Keratinocyte (primary cell): ENCODE measurements around the gene SEC14L5. TPM values are rescaled to one million over a fixed set of nuclear protein-coding genes. Genes with fewer than 3 reads are reported as not detected.

Experiments used
- DNase-seq: peaks from one replicate; pipeline ENCODE4 v3.0.0-alpha.2; 2011; ENCODE audit warnings: low read depth, missing footprints, low spot score
- FAIRE-seq: peaks from 2 replicates; lab custom pipeline; 2011; peaks lifted over from hg19 to GRCh38; lab: Jason Lieb, UNC
- H2AFZ ChIP-seq: 2 replicates; pipeline ENCODE4 v1.6.0; 2012; ENCODE audit warnings: low read length, control low read depth, inconsistent platforms; ENCODE audit not compliant: control insufficient read depth
- H3K27ac ChIP-seq: 2 replicates; pipeline ENCODE4 v1.5.1; 2011; ENCODE audit warnings: low read length; ENCODE audit not compliant: control insufficient read depth, insufficient read depth
- H3K27me3 ChIP-seq: 3 replicates; pipeline ENCODE4 v1.6.0; 2011; ENCODE audit warnings: low read length; ENCODE audit not compliant: control insufficient read depth, insufficient read depth; ENCODE audit errors: extremely low read depth
- H3K36me3 ChIP-seq, 2 experiments: 2 replicates in 1 of 2; 3 replicates in 1 of 2; pipeline ENCODE4 v1.5.1; 2011; ENCODE audit warnings: low read length in 2 of 2, mild to moderate bottlenecking in 1 of 2; ENCODE audit not compliant: control insufficient read depth in 2 of 2, insufficient read depth in 2 of 2; ENCODE audit errors: extremely low read depth in 1 of 2
- H3K4me1 ChIP-seq: 3 replicates; pipeline ENCODE4 v1.5.1; 2011; ENCODE audit warnings: low read length; ENCODE audit not compliant: control insufficient read depth, insufficient read depth; ENCODE audit errors: extremely low read depth
- H3K4me2 ChIP-seq: 3 replicates; pipeline ENCODE4 v1.6.0; 2011; ENCODE audit warnings: low read depth, low read length; ENCODE audit not compliant: control insufficient read depth, insufficient read depth; ENCODE audit errors: extremely low read depth
- H3K4me3 ChIP-seq, 3 experiments: fragments of 200-600 bp in 1 of 3; sonication (generic) in 1 of 3; 2 replicates in 2 of 3; 3 replicates in 1 of 3; pipeline ENCODE4 v1.5.1; 2011 to 2016; ENCODE audit warnings: low read length in 3 of 3, mild to moderate bottlenecking in 3 of 3, control low read depth in 2 of 3, inconsistent platforms in 1 of 3, low read depth in 1 of 3, mixed read lengths in 1 of 3, mixed run types in 1 of 3, moderate library complexity in 1 of 3; ENCODE audit not compliant: control insufficient read depth in 2 of 3, insufficient read depth in 2 of 3; ENCODE audit errors: extremely low read depth in 1 of 3
- H3K79me2 ChIP-seq: 2 replicates; pipeline ENCODE4 v1.6.0; 2012; ENCODE audit warnings: low read length; ENCODE audit not compliant: control insufficient read depth, insufficient read depth
- H3K9ac ChIP-seq: 3 replicates; pipeline ENCODE4 v1.6.0; 2011; ENCODE audit warnings: low read length; ENCODE audit not compliant: control insufficient read depth, insufficient read depth; ENCODE audit errors: extremely low read depth
- H3K9me1 ChIP-seq: 3 replicates; pipeline ENCODE4 v1.6.0; 2011; ENCODE audit warnings: low read length; ENCODE audit not compliant: control insufficient read depth, insufficient read depth; ENCODE audit errors: extremely low read depth
- H3K9me3 ChIP-seq: 2 replicates; pipeline ENCODE4 v1.5.1; 2012; ENCODE audit warnings: low read depth, low read length; ENCODE audit not compliant: control insufficient read depth
- H4K20me1 ChIP-seq: 3 replicates; pipeline ENCODE4 v1.6.0; 2011; ENCODE audit warnings: low read length; ENCODE audit not compliant: control insufficient read depth, insufficient read depth; ENCODE audit errors: extremely low read depth
- EZH2 ChIP-seq: IDR thresholded peaks from one replicate; pipeline ENCODE4 v1.6.1; 2012; ENCODE audit warnings: inconsistent platforms, mild to moderate bottlenecking, low read length, moderate library complexity
- dilution Hi-C: fragments of 300-500 bp; cut with MboI; formaldehyde crosslinking; loops from one replicate; pipeline ENCODE4 v1.7.0; 2020; ENCODE audit warnings: low sequenced_read_pairs; ENCODE audit not compliant: extremely low pct_ligation_motif_present
- polyA plus RNA-seq, 5 experiments: library from polyadenylated mRNA; depleted of rRNA in 3 of 5; stranded (reverse) in 3 of 5; stranded (forward) in 1 of 5; unstranded in 1 of 5; fragments of >200 nt; gene quantifications; 1 replicate in 1 of 5; 2 replicates in 3 of 5; 3 replicates in 1 of 5; pipeline versions ENCODE4 v1.2.1 to v1.2.3, GENCODE V29; 2011 to 2012; ENCODE audit warnings: missing spikeins in 2 of 5, low read depth in 1 of 5, low replicate concordance in 1 of 5
- TF ChIP-seq, protein P1 (sequence below), 3 experiments: IDR thresholded peaks in 1 of 3; conservative IDR thresholded peaks in 1 of 3; optimal IDR thresholded peaks in 1 of 3; 2 replicates in 2 of 3; 3 replicates in 1 of 3; pipeline versions ENCODE3 to v1.5.1; 2011; ENCODE audit warnings: low read length in 3 of 3, mild to moderate bottlenecking in 3 of 3, moderate library complexity in 2 of 3, control low read depth in 1 of 3, inconsistent platforms in 1 of 3; ENCODE audit not compliant: insufficient read depth in 2 of 3; ENCODE audit errors: extremely low read depth in 1 of 3

Gene SEC14L5
- polyA plus RNA-seq, 1 donor (not counting 4 experiments of a cell fraction or from before 2014, with no cell fraction given) = 0.08 TPM

DNA sequence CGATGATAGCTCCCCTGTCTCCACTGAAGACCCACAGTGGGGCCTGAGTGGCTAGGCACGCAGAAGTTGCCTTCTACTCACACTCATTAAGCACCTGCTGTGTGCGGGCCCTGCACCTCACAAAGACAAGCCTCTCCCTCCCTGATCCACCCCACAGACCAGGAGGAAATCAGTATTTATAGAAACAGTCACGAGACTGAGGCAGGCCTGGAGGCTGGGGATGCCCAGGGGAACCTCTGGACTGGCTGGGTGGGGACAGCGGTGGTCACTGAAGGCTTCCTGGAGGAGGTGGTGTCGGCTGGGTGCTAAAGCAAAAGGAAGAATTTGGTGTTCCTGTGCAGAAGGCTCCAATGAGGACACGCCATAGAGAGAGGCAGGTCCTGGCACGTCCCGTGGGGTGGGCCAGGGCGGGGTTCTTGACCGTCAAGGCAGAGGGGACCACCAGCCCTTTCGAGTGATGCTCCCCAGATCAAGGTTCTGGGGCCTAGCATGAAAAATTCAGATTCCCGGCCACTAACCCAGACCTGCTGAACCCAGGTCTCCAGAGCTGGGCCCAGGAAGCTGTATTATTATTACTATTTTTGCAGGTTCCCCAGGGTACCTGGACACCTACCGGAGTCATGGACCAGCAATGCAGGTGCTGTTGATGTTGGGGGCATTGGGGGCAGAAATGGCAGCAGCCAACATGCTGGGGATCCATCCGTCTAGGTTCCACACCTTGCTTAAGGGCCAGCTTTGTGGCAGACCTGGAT is 44.2 kb upstream of the SEC14L5 start:
- no peak overlapping the region for H3K4me2 ChIP-seq
- H3K36me3 ChIP-seq = peaks cover 5 to 6% of the 10 kb centered on the region in 2 experiments
- DNase-seq (no peak), FAIRE-seq (no peak)
- no peaks in the 10 kb centered on the region for H3K79me2 ChIP-seq
- no peak overlapping the region for H2AFZ ChIP-seq
- no peaks in the 10 kb centered on the region for H3K27me3 ChIP-seq
- H3K4me3 ChIP-seq = no peak overlapping the region
- H3K9ac ChIP-seq = no peak overlapping the region
- H4K20me1 ChIP-seq = no peaks in the 10 kb centered on the region
- dilution Hi-C loops = no loop called here
- no peak overlapping the region for H3K27ac ChIP-seq
- H3K9me1 ChIP-seq = no peaks in the 10 kb centered on the region
- TF ChIP-seq, protein P1, sequence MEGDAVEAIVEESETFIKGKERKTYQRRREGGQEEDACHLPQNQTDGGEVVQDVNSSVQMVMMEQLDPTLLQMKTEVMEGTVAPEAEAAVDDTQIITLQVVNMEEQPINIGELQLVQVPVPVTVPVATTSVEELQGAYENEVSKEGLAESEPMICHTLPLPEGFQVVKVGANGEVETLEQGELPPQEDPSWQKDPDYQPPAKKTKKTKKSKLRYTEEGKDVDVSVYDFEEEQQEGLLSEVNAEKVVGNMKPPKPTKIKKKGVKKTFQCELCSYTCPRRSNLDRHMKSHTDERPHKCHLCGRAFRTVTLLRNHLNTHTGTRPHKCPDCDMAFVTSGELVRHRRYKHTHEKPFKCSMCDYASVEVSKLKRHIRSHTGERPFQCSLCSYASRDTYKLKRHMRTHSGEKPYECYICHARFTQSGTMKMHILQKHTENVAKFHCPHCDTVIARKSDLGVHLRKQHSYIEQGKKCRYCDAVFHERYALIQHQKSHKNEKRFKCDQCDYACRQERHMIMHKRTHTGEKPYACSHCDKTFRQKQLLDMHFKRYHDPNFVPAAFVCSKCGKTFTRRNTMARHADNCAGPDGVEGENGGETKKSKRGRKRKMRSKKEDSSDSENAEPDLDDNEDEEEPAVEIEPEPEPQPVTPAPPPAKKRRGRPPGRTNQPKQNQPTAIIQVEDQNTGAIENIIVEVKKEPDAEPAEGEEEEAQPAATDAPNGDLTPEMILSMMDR (optimal IDR thresholded peaks at IDR 0.05 in 1 of 3, IDR thresholded peaks at IDR 0.05 in 1 of 3, conservative IDR thresholded peaks at IDR 0.05 in 1 of 3; ENCODE audit: extremely low read depth in 1 of 3, insufficient read depth in 2 of 3, low read length in 3 of 3) = no peak
- TF ChIP-seq EZH2 = no peak
- peaks cover 23% of the 10 kb centered on the region for H3K4me1 ChIP-seq
- no peaks in the 10 kb centered on the region for H3K9me3 ChIP-seq

GRCh38 chr16:4914528-4915225 is 43.5 kb upstream of the SEC14L5 start:
- DNase-seq = no peak
- no peak for FAIRE-seq
- H3K4me3 ChIP-seq = no peak overlapping the region
- H3K4me1 ChIP-seq = peaks cover 26% of the 10 kb centered on the region
- H3K79me2 ChIP-seq = no peaks in the 10 kb centered on the region
- dilution Hi-C loops = no loop called here
- H3K9ac ChIP-seq = no peak overlapping the region
- TF ChIP-seq EZH2 = no peak
- TF ChIP-seq, protein P1 (optimal IDR thresholded peaks at IDR 0.05 in 1 of 3, IDR thresholded peaks at IDR 0.05 in 1 of 3, conservative IDR thresholded peaks at IDR 0.05 in 1 of 3; ENCODE audit: extremely low read depth in 1 of 3, insufficient read depth in 2 of 3, low read length in 3 of 3) = no peak
- no peaks in the 10 kb centered on the region for H4K20me1 ChIP-seq
- no peaks in the 10 kb centered on the region for H3K9me3 ChIP-seq
- peaks cover 5 to 6% of the 10 kb centered on the region in 2 experiments for H3K36me3 ChIP-seq
- H3K27ac ChIP-seq = no peak overlapping the region
- no peaks in the 10 kb centered on the region for H3K27me3 ChIP-seq
- no peak overlapping the region for H3K4me2 ChIP-seq
- no peaks in the 10 kb centered on the region for H3K9me1 ChIP-seq
- no peak overlapping the region for H2AFZ ChIP-seq
